Uterus (tissue), 4 donors: ENCODE results near the gene CACNA1C. TPM values are rescaled to one million over a fixed set of nuclear protein-coding genes. Genes with fewer than 3 reads are reported as not detected.

Experiments
- DNase-seq, 2 donors: peaks; one replicate each; pipeline ENCODE4 v3.0.0-alpha.2; 2019 to 2020
- H3K27ac ChIP-seq, 2 donors: fragments of 200-600 bp; sonication (generic); 1 replicate in 1 of 2; 2 replicates in 1 of 2; pipeline ENCODE4 v1.5.1; 2016 to 2018
- H3K27me3 ChIP-seq, 2 donors: fragments of 200-600 bp; sonication (generic); one replicate each; pipeline ENCODE4 v1.5.1; 2018 to 2019; ENCODE audit warnings: control low read depth in 1 of 2
- H3K36me3 ChIP-seq, 2 donors: fragments of 200-600 bp; sonication (generic); one replicate each; pipeline ENCODE4 v1.5.1; 2019; ENCODE audit warnings: control low read depth in 1 of 2
- H3K4me1 ChIP-seq, 2 donors: fragments of 200-600 bp; sonication (generic); one replicate each; pipeline ENCODE4 v1.5.1; 2018 to 2019; ENCODE audit warnings: control low read depth in 1 of 2
- H3K4me3 ChIP-seq, 2 donors: fragments of 200-600 bp; sonication (generic); 1 replicate in 1 of 2; 2 replicates in 1 of 2; pipeline ENCODE4 v1.5.1; 2018 to 2019; ENCODE audit warnings: mild to moderate bottlenecking in 1 of 2
- H3K9me3 ChIP-seq, 2 donors: fragments of 200-600 bp; sonication (generic); one replicate each; pipeline ENCODE4 v1.5.1; 2019; ENCODE audit warnings: control low read depth in 1 of 2
- POLR2A ChIP-seq, 2 donors: fragments of 450-650 bp; IDR thresholded peaks; one replicate each; pipeline ENCODE4 v1.6.1; 2016; ENCODE audit warnings: antibody characterized with exemption in 2 of 2, mild to moderate bottlenecking in 1 of 2, moderate library complexity in 1 of 2
- intact Hi-C: fragments of 100-400 bp; cut with DNase I; formaldehyde crosslinking; loops from one replicate; pipeline ENCODE4 v1.15.1; 2023; ENCODE audit warnings: low total_unique reads
- total RNA-seq, 4 donors: library from RNA; depleted of rRNA in 3 of 4; stranded (reverse); fragments of >200 nt in 3 of 4; gene quantifications; one replicate each; pipeline versions ENCODE4 v1.1.0 to v1.2.4, GENCODE V29; 2014 to 2023
- TF ChIP-seq, protein P1 (sequence below), 4 experiments: fragments of 200-600 bp in 2 of 4; fragments of 450-650 bp in 2 of 4; sonication (generic) in 2 of 4; IDR thresholded peaks; one replicate each; pipeline ENCODE4 v1.5.1; 2016 to 2019; ENCODE audit warnings: antibody characterized with exemption in 4 of 4, mild to moderate bottlenecking in 2 of 4, moderate library complexity in 1 of 4
- donor health status: DM: yes; HTN: yes; CAD: no.

CACNA1C gene
- total RNA-seq, 4 donors from 2014 or later = 15.9 to 121 (median 32.1) TPM

DNA sequence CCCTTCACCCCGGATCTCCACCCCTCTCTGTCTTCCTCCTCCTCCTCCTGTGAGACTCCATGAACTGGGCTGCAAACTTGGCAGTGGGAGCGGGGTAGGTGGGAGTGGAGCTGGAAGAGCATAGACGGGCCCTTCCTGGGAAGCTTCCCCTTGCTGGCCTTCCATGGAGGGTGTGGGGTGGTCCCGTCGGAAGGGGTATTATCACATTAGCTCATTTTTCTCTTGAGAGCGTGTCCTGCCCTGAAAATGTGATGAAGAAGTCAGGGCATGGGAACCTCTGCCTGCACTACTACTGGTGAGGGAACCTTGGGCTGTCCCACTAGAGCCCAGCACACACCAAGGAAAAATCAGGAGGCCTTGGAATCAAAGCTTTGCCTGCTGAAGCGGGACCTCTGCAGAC lies 66.5 kb downstream of the CACNA1C start:
- no peak for DNase-seq
- H3K9me3 ChIP-seq = no peaks in the 10 kb centered on the region
- no peak overlapping the region for H3K4me3 ChIP-seq
- H3K4me1 ChIP-seq = peaks cover 0 to 11% of the 10 kb centered on the region in 2 donors
- TF ChIP-seq, protein P1, sequence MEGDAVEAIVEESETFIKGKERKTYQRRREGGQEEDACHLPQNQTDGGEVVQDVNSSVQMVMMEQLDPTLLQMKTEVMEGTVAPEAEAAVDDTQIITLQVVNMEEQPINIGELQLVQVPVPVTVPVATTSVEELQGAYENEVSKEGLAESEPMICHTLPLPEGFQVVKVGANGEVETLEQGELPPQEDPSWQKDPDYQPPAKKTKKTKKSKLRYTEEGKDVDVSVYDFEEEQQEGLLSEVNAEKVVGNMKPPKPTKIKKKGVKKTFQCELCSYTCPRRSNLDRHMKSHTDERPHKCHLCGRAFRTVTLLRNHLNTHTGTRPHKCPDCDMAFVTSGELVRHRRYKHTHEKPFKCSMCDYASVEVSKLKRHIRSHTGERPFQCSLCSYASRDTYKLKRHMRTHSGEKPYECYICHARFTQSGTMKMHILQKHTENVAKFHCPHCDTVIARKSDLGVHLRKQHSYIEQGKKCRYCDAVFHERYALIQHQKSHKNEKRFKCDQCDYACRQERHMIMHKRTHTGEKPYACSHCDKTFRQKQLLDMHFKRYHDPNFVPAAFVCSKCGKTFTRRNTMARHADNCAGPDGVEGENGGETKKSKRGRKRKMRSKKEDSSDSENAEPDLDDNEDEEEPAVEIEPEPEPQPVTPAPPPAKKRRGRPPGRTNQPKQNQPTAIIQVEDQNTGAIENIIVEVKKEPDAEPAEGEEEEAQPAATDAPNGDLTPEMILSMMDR (IDR thresholded peaks at IDR 0.05) = no peak
- no peaks in the 10 kb centered on the region for H3K27me3 ChIP-seq
- peak overlapping the region; percentile 52 to 82 for H3K27ac ChIP-seq
- H3K36me3 ChIP-seq = no peaks in the 10 kb centered on the region
- intact Hi-C loops = no loop called here

DNA sequence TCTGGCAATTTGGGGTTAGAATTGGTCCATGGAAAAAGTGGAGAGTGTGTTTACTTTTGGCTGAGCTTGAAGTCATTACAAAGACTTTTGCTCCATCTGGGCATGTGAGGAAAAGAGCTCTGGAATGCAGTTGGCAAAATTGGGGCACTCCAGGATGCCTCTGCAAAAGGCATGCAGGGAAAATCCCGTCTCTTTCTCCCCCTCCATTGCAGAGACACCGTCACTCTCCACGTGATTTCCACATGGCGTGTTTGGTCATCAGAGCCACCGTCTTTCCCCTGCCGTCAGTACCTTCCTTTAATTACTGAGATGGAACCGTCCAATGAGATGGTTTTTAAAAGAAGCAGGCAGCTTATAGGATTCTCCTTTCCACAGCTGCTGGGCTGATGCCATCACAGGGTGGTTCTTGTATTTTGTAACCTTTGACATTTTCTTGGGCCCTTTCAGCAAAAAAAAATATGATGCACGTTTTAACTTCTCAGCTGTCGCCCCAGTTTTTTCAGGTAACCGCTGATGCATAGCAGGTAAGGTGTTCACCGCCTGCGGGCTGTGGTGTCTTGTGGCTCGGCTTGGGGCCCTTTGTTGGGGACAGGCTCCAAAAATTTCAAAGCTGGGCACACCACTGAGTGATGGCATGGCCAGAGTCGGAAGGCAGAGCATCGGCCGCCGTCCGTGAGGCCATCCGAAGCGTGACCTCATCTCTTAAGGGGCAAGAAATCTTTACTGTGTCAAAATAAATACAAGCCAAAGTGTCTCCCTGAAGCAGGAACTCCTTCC lies 68.4 kb downstream of the CACNA1C start:
- Histone ChIP-seq H3K36me3 (no peaks in the 10 kb centered on the region), H3K4me3 (no peak overlapping the region), H3K27ac (no peak overlapping the region), H3K27me3 (no peaks in the 10 kb centered on the region), H3K9me3 (no peaks in the 10 kb centered on the region), H3K4me1 (peaks cover 0 to 11% of the 10 kb centered on the region in 2 donors)
- intact Hi-C loops = no loop called here
- TF ChIP-seq POLR2A (IDR thresholded peaks at IDR 0.05) = no peak
- TF ChIP-seq, protein P1 (IDR thresholded peaks at IDR 0.05) = no peak
- DNase-seq = no peak

DNA sequence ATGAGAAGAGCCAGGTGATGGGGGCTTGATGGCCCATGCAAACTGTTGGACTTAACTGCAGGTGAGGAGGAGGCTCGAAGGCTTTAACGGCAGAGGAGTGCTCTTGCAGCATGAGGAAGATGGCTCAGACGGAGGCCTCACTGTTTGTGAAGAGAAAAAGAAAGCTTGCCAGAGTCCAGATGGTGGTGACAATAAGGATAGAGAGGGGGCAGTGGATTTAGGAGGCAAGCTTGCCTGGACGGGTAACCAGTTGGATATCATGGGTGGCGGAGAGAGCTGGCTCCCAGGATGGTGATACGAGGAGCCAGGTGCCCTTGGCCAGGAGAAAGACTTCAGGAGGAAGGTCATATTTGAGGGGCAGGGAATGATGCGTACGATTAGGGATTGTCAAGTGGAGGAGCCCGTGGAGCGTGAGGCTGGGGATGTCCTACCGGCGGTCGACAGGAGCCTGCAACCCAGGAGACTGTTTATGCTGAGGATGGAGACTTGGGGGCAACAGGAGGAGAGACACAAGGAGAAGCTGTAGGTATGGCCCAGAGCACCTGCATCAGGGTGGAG lies 71.8 kb downstream of the CACNA1C start:
- Histone ChIP-seq H3K27ac (no peak overlapping the region), H3K4me3 (no peak overlapping the region), H3K27me3 (no peaks in the 10 kb centered on the region), H3K36me3 (no peaks in the 10 kb centered on the region), H3K4me1 (no peaks in the 10 kb centered on the region), H3K9me3 (no peaks in the 10 kb centered on the region)
- DNase-seq = no peak
- no peak for TF ChIP-seq POLR2A (IDR thresholded peaks at IDR 0.05)
- TF ChIP-seq, protein P1 (IDR thresholded peaks at IDR 0.05) = no peak
- intact Hi-C loops = no loop called here

DNA sequence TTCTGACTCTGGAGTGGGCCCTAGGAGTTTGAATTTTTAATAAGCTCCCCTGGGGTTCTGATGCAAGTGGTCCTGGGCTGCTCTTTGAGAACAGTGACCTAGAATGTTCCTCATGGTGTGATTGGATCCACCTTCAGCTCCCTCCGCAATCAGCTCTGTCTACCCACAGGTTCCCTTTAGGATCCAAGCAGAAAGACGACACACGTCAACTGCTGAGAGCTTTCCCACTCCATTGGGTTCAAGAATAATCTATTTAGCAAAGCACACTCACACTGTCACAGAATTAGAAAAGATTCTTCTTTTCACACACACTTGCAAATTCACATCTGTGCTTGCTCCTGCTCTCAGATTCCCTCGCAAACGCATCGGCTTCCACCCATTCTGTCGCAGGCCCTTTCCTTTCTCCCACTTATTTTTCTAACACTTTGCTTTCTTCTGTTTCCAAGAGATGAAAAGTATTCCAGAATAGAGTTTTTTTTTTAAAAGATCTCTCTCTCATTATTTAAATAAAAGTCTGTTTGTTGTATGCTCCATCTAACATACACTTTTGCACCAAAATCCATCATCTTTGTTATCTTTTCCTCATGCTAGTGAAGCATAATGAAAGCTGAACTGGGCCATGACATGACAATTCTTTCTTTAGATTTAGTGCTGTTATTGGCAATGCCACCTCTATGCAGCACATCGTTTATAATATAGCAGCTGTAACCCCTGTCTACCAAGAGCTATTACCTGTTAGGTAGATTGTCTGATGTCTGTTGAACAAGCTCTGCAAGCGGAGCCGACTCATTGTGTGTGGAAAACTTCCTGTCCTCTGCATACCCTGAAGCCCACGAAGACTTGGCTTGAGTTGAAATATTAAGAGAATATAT lies 73.1 kb downstream of the CACNA1C start:
- no peaks in the 10 kb centered on the region for H3K9me3 ChIP-seq

More for the DNA sequence above, 73.1 kb downstream of the CACNA1C start:
- H3K4me3 ChIP-seq = no peak overlapping the region
- no peaks in the 10 kb centered on the region for H3K36me3 ChIP-seq
- no peaks in the 10 kb centered on the region for H3K4me1 ChIP-seq
- no peak for DNase-seq
- intact Hi-C loops = no loop called here
- H3K27ac ChIP-seq = no peak overlapping the region
- H3K27me3 ChIP-seq = no peaks in the 10 kb centered on the region
- TF ChIP-seq, protein P1 (IDR thresholded peaks at IDR 0.05) = no peak
- TF ChIP-seq POLR2A (IDR thresholded peaks at IDR 0.05) = no peak
